HL-60 (cell line): ENCODE measurements around the gene PRKACG.

ENCODE experiments used
- DNase-seq, 2 experiments: peaks; one replicate each; pipeline ENCODE4 v3.0.0-alpha.2; 2010 to 2020; ENCODE audit warnings: low read depth in 1 of 2, low spot score in 1 of 2
- H3K27ac ChIP-seq: fragments of 250-450 bp; sonication (Bioruptor Pico); replicated peaks from 2 replicates; pipeline ENCODE4 v1.5.1; 2020; ENCODE audit warnings: mild to moderate bottlenecking, moderate library complexity
- H3K27me3 ChIP-seq: fragments of 250-450 bp; sonication (Bioruptor Pico); 2 replicates; pipeline ENCODE4 v1.5.1; 2021; ENCODE audit warnings: mild to moderate bottlenecking, moderate library complexity; ENCODE audit not compliant: insufficient read depth, poor library complexity, severe bottlenecking
- H3K4me3 ChIP-seq: replicated peaks from 2 replicates; pipeline ENCODE4 v1.5.1; 2011; ENCODE audit warnings: mild to moderate bottlenecking, control low read depth, low read length; ENCODE audit not compliant: insufficient read depth
- GABPA ChIP-seq: IDR thresholded peaks from 2 replicates; pipeline ENCODE4 v1.6.1; 2012; ENCODE audit warnings: low read depth
- POLR2AphosphoS5 ChIP-seq: IDR thresholded peaks from 2 replicates; pipeline ENCODE4 v1.6.1; 2012; ENCODE audit warnings: low read depth
- SPI1 ChIP-seq: IDR thresholded peaks from 2 replicates; pipeline ENCODE4 v1.6.1; 2012; ENCODE audit warnings: low read depth, mild to moderate bottlenecking, borderline replicate concordance
- TF ChIP-seq, protein P1 (sequence below): IDR thresholded peaks from 2 replicates; pipeline ENCODE4 v1.6.1; 2012; ENCODE audit warnings: low read depth; ENCODE audit not compliant: insufficient replicate concordance
- TF ChIP-seq, protein P2 (sequence below): IDR thresholded peaks from one replicate; pipeline ENCODE4 v1.5.1; 2011; ENCODE audit warnings: low read length, control low read depth, inconsistent platforms; ENCODE audit not compliant: insufficient read depth

The PRKACG gene

DNA sequence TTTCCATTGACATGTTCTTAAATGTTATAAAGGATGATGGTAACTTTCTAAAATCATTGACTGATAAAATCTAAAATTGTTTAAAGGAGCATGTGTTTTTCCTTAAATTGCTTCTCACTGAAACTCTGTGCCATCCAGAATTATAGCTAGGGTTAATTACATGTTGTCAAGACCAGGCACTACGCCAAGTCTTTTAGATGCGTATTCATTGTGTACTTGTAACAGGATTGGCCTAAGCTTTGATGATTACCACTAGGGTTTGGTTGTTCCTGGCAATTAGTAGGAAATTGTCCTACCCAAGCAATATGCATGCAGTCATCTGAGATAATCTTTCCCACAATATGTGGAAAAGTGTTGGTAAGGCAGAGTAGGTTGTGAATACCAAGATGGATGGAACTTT, 43.8 kb downstream of the PRKACG start:
- Histone ChIP-seq H3K27ac (no peak overlapping the region), H3K4me3 (no peak overlapping the region), H3K27me3 (no peaks in the 10 kb centered on the region)
- no peak for TF ChIP-seq POLR2AphosphoS5
- no peak for TF ChIP-seq GABPA
- TF ChIP-seq, protein P1, sequence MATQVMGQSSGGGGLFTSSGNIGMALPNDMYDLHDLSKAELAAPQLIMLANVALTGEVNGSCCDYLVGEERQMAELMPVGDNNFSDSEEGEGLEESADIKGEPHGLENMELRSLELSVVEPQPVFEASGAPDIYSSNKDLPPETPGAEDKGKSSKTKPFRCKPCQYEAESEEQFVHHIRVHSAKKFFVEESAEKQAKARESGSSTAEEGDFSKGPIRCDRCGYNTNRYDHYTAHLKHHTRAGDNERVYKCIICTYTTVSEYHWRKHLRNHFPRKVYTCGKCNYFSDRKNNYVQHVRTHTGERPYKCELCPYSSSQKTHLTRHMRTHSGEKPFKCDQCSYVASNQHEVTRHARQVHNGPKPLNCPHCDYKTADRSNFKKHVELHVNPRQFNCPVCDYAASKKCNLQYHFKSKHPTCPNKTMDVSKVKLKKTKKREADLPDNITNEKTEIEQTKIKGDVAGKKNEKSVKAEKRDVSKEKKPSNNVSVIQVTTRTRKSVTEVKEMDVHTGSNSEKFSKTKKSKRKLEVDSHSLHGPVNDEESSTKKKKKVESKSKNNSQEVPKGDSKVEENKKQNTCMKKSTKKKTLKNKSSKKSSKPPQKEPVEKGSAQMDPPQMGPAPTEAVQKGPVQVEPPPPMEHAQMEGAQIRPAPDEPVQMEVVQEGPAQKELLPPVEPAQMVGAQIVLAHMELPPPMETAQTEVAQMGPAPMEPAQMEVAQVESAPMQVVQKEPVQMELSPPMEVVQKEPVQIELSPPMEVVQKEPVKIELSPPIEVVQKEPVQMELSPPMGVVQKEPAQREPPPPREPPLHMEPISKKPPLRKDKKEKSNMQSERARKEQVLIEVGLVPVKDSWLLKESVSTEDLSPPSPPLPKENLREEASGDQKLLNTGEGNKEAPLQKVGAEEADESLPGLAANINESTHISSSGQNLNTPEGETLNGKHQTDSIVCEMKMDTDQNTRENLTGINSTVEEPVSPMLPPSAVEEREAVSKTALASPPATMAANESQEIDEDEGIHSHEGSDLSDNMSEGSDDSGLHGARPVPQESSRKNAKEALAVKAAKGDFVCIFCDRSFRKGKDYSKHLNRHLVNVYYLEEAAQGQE, result no peak
- DNase-seq, result no peak

DNA sequence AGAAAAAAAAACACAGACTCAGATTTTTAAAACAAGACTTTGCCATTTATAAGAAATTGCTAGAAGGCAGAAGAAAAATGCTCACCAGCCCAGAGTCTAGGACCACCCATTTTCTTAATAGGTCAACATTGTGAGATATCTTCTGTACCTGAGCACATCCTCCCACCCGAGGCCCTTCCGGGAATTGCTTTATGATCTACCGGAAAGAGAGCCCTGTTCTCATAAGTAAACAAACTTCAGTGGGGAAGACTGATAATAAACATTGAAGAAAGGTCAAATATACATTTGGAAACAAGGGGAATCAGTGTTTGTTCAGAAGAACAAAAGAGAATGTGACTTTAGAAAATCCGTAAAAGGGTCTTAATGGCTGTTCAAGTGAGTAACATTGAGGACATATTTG, 44.4 kb downstream of the PRKACG start:
- Histone ChIP-seq H3K27me3 (no peaks in the 10 kb centered on the region), H3K4me3 (no peak overlapping the region), H3K27ac (no peak overlapping the region)
- TF ChIP-seq, protein P1, result no peak
- no peak for TF ChIP-seq POLR2AphosphoS5
- TF ChIP-seq, protein P2, sequence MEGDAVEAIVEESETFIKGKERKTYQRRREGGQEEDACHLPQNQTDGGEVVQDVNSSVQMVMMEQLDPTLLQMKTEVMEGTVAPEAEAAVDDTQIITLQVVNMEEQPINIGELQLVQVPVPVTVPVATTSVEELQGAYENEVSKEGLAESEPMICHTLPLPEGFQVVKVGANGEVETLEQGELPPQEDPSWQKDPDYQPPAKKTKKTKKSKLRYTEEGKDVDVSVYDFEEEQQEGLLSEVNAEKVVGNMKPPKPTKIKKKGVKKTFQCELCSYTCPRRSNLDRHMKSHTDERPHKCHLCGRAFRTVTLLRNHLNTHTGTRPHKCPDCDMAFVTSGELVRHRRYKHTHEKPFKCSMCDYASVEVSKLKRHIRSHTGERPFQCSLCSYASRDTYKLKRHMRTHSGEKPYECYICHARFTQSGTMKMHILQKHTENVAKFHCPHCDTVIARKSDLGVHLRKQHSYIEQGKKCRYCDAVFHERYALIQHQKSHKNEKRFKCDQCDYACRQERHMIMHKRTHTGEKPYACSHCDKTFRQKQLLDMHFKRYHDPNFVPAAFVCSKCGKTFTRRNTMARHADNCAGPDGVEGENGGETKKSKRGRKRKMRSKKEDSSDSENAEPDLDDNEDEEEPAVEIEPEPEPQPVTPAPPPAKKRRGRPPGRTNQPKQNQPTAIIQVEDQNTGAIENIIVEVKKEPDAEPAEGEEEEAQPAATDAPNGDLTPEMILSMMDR, result no peak
- no peak for TF ChIP-seq GABPA
- TF ChIP-seq SPI1, result no peak
- no peak for DNase-seq

DNA sequence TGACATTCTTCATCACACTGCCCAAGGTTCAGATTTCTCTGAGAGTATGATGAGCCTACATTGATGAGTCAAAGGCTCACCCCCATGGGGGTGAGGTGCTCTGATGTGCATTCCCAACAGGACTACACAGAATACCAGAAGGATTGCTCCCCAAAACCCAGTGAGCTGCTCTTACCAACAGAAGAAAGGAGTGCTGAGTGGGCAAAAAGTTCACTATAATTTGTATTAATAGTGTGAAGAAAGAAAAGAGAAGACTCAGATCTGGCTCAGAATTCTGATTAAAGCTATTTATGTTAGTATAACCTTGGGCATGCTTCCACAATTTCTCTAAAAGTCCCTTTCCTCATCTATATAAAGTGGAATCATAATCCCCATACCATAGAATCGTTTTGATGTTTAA, 46.1 kb downstream of the PRKACG start:
- TF ChIP-seq, protein P1, result no peak
- TF ChIP-seq POLR2AphosphoS5 (no peak), GABPA (no peak), SPI1 (no peak)
- TF ChIP-seq, protein P2, result no peak
- no peak for DNase-seq
- Histone ChIP-seq H3K27ac (no peak overlapping the region), H3K4me3 (no peak overlapping the region), H3K27me3 (no peaks in the 10 kb centered on the region)
